NCI-H460 (cell line): ENCODE measurements around the gene PTGER3. TPM values are rescaled to one million over a fixed set of nuclear protein-coding genes. Genes with fewer than 3 reads are reported as not detected.
A peak's percentile ranks its signal among the peaks of the same experiment; 100 is the strongest.
"Not testable (repeated sequence)": the region's sequence is repeated elsewhere in the genome, so short reads cannot be mapped to it uniquely, and the experiment has no call there.

ENCODE experiments used
- DNase-seq: peaks from one replicate; pipeline ENCODE4 v3.0.0-alpha.2; 2016; ENCODE audit warnings: low read depth; ENCODE audit errors: extremely low read depth
- total RNA-seq: library from RNA; depleted of rRNA; stranded (reverse); fragments of >200 nt; shearing (Covaris generic); gene quantifications from 2 replicates; pipeline ENCODE4 v1.2.3, GENCODE V29; 2014

The PTGER3 gene
- total RNA-seq, 1 experiment from 2014 or later = 0.15 TPM

DNA sequence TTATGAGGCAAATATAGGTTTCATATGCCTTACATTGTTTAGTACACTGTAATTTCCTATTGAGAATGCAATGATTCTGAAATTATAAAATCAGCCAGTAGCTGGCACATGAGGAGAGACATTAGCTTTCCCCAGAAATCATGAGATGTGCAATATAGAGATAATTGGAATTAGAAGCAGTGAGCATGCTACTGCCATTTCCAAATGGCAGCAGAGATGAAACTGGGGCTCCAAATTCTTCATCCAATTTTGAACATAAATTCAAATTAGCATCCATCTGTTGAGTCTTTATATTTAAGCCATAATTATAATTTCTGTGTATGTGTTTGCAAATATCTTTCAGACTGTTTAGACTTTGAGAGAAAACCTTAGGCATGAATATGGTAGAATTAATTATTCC is 28.8 kb downstream of the PTGER3 start:
- DNase-seq = no peak

DNA sequence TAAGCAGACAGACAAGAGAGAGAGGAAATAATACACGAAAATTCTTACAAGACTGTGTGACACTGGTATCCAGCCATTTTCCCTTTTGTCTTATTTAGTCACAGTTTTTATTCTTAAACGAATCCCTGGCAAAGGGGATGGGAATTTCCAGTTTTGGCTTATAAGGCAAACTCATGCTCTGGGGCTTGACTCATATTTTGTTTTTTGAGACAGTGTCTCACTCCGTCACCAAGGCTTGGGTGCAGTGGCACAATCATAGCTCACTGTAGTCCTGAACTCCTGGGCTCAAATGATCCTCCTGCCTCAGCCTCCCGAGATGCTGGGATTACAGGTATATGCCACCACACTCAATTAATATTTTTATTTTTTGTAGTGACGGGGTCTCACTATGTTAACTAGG is 31.9 kb downstream of the PTGER3 start:
- DNase-seq = no peak

DNA sequence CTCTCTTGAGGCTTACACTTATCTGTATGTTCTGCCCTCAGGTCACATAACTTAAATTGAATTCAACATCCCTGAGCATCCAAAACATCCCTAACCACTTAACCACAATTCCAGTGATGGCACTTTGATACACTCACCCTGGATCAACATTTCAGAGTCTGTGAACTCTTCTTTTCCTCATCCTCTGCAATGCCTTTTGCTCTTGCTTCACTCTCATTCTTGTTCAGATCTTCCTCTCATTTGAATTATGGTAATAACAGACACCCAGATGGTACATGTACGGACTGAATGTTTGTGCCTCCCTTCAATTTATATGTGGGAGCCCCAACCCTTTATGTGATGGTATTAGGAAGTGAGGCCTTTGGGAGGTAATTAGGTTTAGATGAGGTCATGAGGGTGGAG is 33.4 kb downstream of the PTGER3 start:
- no peak for DNase-seq

DNA sequence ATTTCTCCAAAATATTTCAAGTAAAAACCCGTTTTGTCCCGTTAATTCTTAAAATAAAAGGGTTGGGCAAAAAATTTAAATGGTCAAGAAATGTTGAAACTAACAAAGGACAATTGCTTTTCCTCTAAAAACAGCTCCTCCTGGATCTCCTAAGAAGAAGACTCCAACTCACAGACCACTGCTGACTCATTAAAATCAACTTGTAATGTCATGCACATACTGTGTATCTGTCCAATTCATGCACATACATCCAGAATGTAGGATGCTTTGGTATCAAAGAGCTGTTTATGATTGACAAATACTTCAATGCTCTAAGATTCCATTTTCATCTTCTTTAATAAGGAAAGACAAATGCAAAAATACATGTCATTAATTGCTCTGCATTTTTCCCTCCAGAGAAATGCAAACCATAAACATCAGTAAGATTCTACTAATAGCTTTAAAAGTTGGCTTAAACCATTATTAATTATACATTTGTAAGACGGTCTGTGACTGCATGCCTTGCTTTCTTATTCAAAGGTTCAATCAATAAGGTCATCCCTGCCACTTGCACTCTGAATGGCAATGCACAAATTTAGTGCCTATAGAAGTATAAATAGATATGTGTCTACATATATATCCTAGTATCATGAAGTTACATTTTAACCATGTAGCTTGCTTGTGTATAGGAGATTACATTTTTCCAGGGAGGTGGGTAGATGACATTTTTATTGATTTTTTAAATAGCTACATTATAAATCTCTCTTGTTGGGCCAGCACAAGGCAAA is 44.7 kb downstream of the PTGER3 start:
- no peak for DNase-seq

DNA sequence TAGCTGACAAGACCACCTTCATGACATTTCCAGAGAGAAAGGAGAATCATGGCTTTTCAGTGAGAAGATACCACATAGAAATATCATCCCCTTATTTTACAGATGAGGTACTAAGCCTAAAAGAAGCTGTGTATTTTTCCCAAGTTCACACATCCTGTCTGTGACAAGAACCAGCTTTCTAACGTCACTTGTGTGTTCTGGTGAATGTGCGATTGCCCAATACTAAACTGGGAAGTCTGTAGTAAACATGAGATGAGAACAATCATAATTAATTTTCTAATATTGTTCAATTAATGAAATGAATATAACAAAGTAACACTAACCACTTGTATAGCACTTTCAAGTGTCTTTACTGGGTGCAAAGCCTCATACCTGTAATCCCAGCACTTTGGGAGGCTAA is 46.0 kb downstream of the PTGER3 start:
- DNase-seq = no peak

DNA sequence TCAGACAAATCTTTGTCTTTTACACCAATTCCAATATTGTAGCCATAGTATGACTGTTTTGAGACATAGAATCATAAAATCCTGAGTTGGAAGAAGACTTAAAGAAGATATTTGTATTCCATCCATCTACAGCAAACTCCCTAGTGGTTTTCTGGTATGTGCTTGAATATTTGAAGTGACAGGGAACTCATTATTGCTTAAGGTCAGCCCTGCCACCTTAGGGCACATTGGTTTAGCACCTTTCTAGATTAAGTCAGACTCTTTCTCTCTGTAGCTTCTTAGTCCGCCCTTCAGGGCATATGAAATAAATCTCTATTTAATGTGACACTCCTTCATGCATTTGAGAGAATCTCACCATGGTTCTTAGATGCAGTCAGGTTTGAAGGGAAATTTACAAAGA is 49.8 kb downstream of the PTGER3 start:
- no peak for DNase-seq

DNA sequence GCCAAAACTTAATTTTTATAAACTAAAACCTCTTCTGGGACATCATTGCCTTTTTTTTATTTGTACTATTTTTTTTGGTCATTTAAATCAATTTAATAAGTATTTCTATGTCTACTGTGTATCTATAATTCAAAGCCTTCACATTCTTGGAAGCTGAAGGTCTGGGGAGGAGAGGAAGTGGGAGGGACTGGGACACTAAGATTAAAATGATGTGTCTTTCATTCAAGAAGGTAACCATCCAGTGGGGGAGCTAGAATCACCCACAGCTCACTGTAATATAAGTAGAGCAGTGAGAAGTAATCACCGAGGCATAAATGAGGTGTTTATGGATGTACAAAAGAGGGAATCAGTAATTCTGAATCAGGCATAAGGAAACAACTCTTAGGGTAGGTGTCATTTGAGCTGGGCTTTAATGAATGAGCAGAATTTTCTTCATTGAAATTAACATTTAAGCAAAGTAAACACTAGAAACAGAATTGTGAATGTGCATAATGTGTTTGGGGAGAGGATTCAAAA is 52.8 kb downstream of the PTGER3 start:
- no peak for DNase-seq

DNA sequence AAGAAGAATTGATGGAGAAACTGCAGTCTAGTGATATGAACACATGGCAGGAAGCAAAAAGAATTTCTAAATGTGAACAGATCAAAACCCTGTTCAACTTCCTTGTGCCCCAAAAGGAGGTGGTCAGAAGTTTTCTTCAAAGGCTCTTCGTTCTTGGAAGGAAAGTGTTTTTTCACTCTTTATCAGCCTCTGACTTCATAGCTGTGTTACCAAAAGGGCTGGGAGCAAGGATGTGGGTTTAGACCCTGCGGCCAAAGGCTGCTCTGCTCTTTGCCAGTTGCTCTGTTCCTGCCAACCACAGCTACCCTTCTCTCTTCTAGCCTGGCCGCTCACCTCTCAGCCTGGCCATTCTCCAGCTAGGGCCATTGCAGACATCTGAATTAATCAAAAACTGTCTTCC is 53.8 kb downstream of the PTGER3 start:
- DNase-seq = no peak

DNA sequence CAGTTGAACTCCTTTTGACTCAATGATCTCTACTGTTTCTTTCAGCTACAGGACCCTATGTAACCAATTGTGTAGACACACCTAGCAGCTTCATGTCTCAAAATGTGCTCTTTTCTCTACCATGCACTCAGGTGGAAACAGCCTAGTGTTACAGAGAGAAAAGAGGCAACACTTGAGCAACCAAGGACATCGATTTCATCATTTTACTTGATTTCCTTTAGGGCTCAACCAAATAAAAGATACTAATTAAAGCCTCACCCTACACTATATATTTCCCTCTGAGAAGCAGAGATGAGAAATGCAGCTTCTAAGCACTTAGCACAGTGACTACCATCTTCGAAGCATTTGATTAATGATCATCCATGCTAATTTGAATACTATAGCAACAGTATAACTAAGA is 55.1 kb downstream of the PTGER3 start:
- no peak for DNase-seq

DNA sequence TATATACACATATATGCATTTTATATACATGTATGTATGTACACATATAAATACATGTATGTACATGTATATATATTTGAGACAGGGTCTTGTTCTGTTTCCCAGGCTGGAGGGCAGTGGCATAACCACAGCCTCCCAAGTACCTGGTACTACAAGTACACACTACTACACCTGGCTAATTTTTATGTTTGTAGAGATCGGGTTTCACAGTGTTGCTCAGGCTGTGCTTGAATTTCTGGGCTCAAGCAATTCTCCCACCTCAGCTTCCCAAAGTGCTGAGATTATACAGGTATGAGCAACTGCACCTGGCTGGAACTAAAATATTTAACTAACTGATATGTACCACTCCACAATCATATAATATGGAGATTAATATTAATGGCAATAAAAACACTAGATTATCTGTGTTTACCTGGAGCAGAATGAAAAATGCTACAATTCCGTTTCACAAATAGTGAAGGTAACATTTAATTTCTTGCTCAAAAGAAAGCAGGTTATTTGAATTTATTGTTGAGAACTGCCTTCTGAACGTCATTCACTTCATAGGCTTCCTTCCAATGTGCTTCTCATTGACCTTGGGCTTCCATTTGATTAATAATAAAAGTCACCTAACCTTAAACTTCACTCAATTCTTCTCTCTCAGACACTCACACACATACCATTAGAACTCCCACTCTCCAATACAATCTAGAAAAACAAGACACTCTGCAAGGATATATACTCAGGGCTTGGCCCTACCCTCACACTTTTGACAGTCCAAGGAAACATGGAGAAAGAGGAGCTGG is 57.0 kb downstream of the PTGER3 start:
- DNase-seq = no peak

DNA sequence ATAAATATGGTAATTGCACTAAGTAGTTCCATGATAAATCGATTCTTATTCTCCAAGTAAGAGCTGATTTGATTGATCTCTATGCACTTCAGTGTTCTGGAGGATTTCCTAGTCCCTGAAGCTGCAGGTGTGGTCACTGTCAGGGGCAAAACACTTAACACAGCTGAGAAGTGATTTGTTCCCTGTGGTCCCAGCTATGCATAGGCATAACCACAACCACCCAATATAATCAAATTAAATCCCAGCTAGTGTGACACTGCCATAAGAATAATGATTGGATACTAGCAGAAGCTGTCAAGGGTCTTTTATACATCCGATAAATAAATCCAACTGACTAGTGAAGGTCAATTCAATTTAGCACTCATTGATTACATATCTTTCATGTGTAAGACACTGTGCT is 60.1 kb downstream of the PTGER3 start:
- DNase-seq = no peak

DNA sequence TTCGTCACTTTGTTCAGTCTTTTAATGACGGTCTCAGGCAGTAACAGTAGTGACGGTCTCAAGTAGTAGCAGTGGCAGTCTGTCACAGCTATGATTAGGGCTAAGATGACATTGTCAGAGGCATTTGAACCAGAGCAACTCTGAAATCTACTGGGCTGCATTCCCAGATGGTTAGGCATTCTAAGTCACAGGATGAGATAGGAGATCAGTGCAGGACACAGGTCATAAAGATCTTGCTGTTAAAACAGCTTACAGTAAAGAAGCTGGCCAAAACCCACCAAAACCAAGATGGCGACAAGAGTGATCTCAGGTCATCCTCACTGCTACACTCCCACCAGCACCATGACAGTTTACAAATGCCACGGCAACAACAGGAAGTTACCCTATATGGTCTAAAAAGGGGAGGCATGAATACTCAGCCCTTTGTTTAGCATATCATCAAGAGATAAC is 61.8 kb downstream of the PTGER3 start:
- not testable (repeated sequence) for DNase-seq

DNA sequence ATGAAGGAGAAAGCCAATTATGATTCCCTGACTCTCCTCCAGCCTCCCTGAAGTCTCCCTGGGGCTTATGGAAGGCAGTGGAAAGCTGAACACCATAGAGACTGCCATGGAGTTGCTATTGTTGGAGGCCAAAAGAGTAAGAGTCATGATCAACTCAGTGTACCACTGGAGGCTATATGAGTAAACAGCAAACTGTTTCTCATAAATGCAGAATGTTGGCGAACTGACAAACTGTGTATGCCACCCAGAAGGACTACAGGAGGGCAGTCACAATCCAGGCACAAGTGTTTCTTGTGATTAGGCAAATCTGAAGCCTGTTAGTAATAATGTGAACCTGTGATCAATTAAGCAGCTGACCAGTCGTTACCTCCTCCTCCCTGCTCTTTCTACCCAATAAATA is 62.3 kb downstream of the PTGER3 start:
- not testable (repeated sequence) for DNase-seq

DNA sequence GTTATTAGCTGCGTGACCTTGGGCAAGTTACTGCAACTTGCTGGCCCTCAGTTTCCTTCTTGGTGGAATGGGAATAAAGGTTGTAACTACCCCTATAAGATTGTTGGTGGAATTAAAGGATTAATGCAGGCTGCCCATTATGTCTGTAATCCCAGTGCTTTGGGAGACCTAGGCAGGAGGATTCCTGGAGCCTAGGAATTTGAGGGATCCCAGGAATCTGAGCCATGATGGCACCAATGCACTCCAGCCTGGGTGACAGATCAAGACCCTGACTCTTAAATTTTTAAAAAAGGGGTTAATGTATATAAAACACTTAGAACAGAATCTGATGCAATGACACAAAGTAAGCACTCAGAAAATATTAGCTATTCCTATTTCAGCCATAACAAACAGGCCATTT is 67.3 kb downstream of the PTGER3 start:
- no peak for DNase-seq

DNA sequence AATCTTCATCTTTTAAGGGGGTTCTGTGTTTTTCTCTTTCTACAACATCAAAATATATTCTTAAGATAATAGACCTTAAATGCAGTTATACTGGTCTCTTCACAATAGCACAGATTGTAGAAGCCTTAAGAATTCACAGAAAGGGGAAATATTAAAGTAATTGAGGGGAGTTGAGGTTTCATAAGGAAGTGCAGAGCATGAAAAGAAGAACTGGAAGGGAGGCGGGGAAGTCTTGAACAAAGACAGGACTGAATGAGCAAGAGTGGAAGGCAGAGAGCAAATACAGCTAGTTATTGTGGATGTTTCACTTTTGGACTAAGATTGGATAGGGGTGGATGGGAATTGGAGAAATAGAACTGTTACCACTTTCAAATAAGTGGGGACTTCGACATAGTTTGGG is 67.7 kb downstream of the PTGER3 start:
- no peak for DNase-seq

DNA sequence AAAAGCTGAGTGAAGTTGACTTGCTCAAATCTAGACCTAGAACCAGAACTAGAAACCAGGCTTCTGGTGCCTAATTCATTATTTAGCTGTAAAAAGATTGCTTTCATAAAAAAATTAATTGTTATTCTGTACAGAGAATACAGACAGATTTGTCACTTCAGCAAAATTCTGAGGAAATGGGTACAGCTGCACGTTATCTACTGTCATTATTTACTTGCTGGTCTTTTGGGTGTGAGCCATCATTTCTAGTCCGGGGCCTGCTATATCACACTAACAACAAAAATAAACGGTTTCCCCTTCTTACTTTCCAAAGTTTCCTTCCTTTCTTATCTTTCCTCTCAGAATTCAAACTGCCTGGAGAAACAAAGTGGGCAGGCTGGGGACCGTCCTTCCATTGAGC is 68.3 kb downstream of the PTGER3 start:
- DNase-seq = no peak

DNA sequence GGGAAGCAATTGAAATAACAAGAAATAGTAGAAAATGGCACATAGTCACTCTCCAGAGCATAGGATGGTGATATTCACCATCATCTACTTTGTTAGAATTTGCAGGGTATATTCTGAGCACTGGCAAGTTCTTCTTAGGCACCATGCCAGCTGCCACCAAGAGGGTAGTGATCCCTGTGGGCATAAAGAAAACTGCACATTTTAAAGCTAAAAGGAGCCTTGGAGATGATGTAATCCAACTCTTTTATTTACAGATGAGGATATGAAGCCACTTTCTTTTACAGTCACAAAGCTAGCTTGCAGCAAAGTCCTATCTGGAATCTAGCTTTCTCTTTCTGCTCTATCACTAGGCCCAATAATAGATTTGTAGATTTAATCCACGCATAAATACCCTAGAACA is 69.0 kb downstream of the PTGER3 start:
- DNase-seq = no peak

DNA sequence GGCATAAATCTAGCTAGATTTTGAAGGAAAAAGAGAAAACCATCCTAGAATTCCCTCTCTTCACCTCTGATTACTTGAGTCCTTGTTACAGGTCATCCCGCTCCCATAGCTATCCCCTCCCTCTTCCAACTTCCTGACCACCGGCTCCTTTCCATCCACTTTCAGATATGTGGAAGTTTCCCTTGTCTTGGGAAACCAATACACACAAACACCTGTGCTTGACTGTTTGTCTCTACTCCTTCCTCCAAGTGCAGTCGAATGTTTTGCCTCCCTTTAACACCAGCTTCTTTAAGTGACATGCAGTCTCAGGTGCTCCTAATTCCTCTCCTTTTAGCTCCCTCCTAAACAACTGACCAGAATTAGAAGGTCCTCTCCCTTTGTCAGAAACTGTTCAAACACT is 70.0 kb downstream of the PTGER3 start:
- DNase-seq = no peak

DNA sequence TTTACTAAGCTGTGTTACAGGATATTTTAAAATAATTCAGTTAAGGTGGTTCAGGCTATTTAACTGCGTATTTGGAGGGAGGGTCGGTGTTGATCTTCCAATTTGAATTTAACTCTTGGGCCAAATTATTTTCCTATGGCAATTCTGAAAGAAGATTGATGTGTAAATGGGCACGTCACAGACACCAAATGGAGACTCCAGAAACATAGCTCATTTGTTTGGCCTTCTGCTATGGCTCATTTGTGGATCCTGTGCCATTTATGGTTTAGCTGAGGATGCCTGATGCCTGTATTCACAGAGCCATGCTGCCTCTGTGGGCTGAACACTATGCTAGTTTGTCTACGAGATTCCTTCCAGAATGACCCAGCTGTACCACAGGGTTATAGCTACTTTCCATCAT is 70.6 kb downstream of the PTGER3 start:
- no peak for DNase-seq

DNA sequence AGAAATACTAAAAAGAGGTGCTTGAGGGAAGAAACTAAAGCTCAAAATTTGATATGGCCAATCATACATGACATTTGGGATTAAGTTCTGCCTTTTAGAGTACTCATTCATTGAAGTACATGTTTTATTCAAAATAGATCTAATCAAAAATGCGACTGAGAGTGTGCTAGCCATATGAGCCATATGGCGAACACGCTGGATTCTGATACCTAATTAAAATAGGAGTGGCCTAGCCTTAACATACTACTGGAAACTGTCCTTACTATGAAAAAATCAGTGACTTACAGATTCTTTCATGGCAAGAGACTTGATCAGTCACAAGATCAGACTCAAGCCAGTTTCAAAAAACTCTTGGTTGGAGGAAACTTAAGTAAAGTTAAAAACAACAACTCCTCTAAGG is 73.9 kb downstream of the PTGER3 start:
- no peak for DNase-seq

DNA sequence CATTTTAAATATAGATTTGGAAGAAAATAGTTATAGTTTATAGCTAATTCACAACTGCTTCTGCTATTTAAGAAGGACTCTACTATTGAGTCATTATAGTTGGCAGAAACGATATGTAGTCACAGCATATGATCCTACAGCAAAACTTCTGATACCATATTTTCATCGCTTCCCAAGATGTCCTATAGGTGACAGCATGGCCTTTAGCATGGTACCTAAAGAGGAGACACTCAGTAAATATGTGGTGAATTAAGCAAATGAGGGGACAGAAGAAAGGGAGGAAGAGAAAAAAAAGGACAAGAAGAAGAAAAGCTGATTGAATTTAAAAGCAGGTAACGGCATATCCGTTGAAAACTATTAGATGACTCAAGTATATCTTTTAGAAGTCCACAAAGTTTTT is 77.2 kb downstream of the PTGER3 start:
- DNase-seq = no peak

DNA sequence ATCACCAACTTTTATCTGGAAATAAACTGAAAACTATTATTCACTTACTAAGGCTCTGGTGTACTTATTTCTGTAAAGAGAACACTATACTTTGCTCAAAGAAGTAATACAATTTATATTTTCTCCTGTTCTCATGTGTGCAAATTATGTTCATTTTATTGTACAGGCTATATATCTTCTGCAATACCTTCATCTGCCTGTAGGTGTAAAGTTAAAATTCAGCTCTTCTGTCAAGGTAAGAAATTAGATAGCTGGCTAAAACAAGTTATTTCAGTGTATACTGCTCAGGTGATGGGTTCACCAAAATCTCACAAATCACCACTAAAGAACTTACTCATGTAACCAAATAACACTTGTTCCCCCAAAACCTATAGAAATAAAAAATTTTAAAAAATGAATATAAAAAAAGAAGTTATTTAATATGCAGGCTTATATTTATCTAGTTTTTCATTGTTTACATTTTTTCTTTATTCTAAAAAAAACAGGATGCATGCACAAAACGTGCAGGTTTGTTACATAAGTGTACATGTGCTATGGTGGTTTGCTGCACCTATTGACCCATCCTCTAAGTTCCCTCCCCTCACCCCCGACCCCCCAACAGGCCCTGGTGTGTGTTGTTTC is 81.5 kb downstream of the PTGER3 start:
- peak; percentile 19 for DNase-seq
